ENCODE data around the gene PTPRD.

GRCh38 chr9:10661376-10661775, 48.6 kb upstream of the PTPRD start:
- TF ChIP-seq OTX1 (CRISPR knock-in tag; IDR thresholded peaks at IDR 0.05) (no peak), SP1 (CRISPR knock-in tag; IDR thresholded peaks at IDR 0.05) (no peak), CTCF (IDR thresholded peaks at IDR 0.05 in 2 of 3, conservative IDR thresholded peaks at IDR 0.05 in 1 of 3; ENCODE audit: insufficient read depth in 2 of 3, low read depth in 1 of 3, low read length in 3 of 3) (no peak), EP300 (IDR thresholded peaks at IDR 0.05; ENCODE audit: low read length) (no peak)
- TF ChIP-seq, protein P1, sequence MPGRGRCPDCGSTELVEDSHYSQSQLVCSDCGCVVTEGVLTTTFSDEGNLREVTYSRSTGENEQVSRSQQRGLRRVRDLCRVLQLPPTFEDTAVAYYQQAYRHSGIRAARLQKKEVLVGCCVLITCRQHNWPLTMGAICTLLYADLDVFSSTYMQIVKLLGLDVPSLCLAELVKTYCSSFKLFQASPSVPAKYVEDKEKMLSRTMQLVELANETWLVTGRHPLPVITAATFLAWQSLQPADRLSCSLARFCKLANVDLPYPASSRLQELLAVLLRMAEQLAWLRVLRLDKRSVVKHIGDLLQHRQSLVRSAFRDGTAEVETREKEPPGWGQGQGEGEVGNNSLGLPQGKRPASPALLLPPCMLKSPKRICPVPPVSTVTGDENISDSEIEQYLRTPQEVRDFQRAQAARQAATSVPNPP (IDR thresholded peaks at IDR 0.05; ENCODE audit: borderline replicate concordance, insufficient read depth, insufficient read length), result no peak
